Testis (tissue), 2 donors: ENCODE results near the gene PLLP.

ENCODE experiments used
- POLR2A ChIP-seq: fragments of 450-650 bp; IDR thresholded peaks from one replicate; pipeline ENCODE4 v1.6.1; 2017; ENCODE audit warnings: antibody characterized with exemption, mild to moderate bottlenecking, moderate library complexity
- TF ChIP-seq, protein P1 (sequence below), 3 experiments: fragments of 450-650 bp in 2 of 3; fragments of 200-600 bp in 1 of 3; sonication (generic) in 1 of 3; IDR thresholded peaks; one replicate each; pipeline ENCODE4 v1.5.1; 2016 to 2019; ENCODE audit warnings: antibody characterized with exemption in 3 of 3, mild to moderate bottlenecking in 2 of 3, moderate library complexity in 1 of 3

DNA sequence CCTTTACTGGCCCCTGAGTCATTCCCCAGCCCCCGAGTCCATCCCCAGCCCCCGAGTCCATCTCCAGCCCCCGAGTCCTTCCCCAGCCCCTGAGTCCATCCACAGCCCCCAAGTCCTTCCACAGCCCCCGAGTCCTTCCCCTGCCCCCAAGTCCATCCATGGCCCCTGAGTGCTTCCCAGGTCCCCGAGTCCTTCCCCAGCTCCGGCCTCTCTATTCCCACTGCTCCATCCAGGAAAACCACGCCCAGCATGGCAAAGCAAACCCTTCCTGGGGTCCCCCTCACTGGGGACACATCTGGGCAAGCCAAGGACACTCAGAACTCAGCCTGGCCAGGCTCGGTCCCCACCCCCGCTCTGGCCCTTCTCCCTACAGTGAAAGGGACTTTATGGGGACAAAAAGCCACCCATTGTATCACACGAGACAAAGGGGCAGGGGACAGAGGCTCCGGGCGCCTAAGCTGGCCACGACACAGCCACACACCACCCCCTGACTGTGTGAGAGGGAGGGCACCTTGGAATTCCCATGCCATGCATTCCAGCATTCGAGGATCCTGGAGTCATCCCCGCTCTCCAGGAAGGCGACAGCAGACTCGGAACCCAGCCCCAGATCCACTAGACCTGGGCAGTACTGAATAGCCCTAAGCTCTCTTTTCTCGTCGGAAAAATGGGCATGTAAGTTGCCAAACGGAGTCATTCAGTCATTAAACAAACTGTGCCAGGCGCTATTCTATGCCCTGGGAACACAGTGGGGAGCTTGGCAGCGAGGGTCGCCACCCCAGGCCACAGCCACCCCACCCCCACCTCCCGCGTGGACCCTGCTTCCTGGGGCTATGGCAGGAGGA is 14.0 kb downstream of the PLLP start:
- TF ChIP-seq, protein P1, sequence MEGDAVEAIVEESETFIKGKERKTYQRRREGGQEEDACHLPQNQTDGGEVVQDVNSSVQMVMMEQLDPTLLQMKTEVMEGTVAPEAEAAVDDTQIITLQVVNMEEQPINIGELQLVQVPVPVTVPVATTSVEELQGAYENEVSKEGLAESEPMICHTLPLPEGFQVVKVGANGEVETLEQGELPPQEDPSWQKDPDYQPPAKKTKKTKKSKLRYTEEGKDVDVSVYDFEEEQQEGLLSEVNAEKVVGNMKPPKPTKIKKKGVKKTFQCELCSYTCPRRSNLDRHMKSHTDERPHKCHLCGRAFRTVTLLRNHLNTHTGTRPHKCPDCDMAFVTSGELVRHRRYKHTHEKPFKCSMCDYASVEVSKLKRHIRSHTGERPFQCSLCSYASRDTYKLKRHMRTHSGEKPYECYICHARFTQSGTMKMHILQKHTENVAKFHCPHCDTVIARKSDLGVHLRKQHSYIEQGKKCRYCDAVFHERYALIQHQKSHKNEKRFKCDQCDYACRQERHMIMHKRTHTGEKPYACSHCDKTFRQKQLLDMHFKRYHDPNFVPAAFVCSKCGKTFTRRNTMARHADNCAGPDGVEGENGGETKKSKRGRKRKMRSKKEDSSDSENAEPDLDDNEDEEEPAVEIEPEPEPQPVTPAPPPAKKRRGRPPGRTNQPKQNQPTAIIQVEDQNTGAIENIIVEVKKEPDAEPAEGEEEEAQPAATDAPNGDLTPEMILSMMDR (IDR thresholded peaks at IDR 0.05), result no peak
- TF ChIP-seq POLR2A, result no peak
